GM19467 (cell line): ENCODE measurements around the gene CCNT2.
"Not testable (repeated sequence)": the region's sequence is repeated elsewhere in the genome, so short reads cannot be mapped to it uniquely, and the experiment has no call there.

Source experiments
- ATAC-seq: cut with Tn5 transposase; IDR thresholded peaks from one replicate; pipeline ENCODE4 v1.9.1; 2021; ENCODE audit warnings: mild to moderate bottlenecking, moderate library complexity; ENCODE audit not compliant: unreplicated experiment

CCNT2 gene

DNA sequence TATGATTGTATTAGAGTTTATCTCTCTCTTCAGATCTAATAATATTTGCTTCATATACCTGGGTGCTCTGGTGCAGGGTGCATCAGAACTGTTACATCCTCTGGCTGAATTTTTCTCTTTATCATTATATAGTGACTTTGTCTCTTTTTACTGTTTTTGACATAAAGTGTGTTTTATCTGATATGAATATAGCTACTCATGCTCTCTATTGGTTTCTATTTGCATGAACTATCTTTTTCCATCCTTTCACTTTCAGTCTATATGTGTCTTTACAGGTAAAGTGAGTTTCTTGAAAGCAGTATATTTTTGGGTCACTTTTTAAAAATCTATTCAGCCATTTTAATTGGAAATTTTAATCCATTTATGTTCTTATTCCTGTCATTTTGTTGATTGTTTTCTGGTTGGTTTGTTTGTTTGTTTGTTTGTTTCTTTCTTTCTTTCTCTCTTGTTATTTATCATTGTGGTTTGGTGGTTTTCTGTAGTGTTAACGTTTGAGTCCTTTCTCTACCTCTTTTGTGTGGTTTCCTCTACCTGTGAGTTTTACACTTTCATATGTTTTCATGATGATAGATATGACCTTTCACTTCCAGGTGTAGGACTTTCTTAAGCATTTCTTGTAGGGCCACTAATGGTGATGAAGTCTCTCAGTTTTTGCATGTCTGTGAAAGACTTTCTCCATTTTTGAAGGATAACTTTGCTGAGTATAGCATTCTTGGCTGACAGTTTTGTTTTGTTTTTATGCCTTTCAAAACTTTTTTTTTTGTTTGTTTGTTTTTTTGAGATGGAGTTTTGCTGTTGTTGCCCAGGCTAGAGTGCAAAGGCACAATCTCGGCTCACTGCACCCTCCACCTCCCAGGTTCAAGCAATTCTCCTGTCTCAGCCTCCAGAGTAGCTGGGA is 54.9 kb downstream of the CCNT2 start:
- ATAC-seq = no peak

DNA sequence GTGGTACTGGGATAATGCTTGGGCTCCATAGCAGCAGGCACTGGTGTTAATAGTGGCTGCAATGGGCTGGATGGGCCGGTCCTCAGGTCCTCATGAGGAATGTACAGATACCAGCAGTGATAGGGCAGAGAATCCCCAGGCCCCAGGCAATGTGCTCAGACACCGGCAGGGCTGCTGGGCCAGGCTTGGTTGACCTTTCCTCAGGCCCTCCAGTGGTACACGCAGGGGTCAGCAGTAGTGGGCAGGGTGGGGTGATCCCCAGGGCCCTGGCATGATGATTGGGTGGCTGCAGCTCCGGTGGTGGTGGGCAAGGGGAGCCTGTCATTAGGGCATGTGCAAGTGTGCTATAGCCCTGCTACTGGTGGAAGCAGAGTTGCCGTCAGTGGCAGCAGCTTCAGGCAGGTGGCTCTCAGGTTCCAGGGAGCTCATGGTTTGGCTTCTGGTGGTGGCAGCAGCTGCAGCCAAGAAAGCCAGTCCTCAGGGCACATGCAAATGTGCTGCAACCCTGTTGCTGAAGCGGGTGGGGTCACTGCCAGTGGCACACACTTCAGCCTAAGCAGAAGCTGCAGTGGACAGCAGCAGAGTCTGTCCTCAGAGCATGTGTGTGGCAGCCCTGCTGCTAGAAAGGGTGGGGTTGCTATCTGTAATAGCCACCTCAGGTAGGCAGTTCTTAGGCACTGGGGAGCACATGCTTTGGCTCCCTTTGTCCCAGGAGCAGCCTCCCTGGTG is 56.8 kb downstream of the CCNT2 start:
- no peak for ATAC-seq

DNA sequence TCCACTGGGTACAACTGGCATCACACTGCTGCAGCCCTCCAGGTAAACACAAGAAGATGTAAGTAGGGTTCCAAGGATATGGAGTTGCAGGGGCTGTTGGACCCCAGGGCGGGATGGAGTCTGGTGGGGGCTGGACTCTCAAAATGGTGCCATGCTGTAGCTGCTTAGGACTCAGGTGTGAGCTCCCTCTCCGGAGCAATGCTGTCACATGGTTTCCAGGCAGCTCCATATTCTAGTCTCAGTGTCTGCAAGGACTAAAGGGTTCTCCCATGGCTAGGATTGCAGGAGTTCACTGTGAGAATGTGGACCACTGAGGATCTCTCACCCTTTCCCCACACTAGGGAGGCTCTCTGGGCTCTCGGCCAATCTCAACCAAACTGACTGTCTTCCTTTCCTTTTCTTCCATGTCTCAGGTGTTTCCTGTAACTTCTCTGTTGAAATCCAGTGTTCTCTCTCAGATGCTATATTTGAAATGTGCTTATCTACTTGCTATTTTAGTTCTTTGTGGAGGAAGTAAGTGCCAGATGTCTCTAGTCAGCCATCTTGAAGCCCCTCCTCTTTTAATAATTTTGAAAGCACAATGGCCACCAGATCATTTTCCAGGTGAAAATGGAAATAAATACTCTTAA is 57.6 kb downstream of the CCNT2 start:
- no peak for ATAC-seq

DNA sequence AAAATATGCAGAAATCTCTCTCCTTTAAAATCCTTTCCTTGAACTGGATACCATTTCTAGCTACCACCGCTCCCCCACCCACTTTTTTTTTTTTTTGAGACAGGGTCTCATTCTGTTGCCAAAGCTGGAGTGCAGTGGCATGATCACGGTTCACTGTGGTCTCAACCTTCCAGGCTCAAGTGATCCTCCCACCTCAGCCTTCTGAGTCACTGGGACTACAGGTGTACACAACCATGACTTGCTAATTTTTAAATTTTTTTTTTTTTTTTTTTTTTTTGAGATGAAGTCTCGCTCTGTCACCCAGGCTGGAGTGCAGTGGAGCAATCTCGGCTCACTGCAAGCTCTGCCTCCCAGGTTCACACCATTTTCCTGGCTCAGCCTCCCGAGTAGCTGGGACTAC is 58.5 kb downstream of the CCNT2 start:
- ATAC-seq = not testable (repeated sequence)

DNA sequence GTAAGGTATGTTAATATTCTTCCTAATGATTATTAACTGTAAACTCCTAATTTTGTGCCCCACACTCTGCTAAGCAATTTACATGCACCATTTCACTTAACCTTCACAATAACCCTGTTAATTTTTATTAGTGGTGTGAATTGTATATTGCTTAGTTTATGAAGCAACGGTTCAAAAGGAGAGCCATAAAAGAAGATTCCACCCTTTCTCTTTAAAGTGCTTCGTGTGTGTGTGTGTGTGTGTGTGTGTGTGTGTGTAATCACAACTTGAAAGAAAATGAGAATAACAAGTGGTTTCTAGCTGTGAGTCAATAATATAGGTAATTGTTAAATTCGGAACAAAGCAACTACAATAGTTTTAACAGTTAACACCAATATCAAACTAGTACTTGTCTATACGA is 60.6 kb downstream of the CCNT2 start:
- ATAC-seq = no peak

DNA sequence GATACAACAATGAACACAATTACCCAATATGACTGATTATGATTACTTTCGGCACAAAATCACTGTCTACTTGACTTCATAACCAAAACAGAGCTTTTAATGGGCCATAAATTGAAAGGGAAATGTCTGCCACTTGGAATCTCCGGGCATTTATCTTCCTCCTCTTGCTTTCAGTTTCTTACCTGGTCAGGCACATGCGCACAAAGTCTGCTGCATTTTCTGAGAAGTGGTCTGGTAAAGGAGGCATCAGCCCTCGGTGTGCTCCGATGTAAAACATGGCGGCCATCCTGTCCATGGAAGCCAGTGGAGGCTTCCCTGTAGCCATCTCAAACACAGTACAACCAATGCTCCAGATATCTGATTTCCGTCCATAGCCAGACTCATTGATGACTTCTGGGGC is 62.0 kb downstream of the CCNT2 start:
- ATAC-seq = no peak

DNA sequence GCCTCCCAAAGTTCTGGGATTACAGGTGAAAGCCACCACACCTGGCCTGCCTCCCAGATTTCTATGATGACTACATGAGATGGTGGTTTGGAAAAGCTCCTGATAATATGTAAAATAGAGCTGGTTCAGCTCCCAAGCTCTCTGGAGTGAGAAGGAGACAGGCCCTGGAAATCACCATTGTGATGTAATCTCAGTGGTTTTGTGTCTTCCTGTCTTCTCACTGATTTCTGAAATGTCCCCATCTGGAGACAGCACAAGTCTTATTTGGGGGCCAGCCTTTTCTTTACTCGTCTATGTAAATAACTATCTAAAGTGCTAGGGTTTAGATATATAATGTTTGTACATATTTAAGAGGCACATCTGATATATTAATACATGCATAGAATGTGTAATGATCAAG is 64.0 kb downstream of the CCNT2 start:
- no peak for ATAC-seq

DNA sequence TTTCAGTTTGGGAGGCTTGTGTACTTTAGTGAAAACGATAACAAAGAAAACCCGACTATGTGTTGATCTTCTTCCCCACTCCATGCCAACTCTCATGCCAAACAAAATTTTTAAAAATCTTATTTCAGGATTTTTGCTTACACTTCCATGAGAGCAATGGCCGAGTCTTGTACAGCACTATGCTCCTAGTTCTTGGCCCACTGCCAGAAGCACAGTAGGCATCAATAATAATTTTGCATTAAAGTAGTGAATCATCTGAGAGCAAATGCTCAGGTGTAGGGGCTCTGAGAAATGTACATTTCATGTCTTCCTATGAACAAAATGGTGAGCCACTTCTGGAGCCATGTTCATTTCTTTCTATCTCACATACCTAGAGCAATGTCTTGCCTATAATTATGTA is 66.4 kb downstream of the CCNT2 start:
- no peak for ATAC-seq

DNA sequence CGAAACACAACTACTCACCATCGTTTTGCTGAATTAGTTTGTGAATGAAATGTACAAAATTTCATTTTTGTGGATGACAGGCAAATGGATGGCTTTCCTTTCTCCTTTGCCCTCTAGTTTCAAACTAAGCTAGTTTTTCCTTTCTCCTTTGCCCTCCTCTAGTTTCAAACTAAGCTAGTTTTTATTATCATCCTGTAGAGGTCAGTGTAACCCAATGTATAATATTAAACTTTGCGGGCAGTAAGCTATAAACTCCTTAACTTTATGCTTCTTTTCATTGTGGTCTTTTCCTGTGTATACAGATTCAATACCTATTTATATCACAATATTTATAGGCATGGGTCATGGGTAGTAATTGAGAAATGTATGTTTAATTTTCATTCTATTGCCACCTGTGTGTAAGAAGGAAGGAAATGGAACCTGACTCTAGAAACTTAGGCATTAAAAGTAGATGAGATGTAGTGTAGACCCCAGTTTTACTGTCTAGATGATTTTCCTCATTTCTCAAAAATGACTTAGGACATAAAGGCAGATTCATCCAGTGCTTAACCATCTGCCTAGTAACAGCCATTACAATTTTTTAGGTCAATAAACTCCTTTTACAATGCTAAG is 70.5 kb downstream of the CCNT2 start:
- ATAC-seq = no peak

DNA sequence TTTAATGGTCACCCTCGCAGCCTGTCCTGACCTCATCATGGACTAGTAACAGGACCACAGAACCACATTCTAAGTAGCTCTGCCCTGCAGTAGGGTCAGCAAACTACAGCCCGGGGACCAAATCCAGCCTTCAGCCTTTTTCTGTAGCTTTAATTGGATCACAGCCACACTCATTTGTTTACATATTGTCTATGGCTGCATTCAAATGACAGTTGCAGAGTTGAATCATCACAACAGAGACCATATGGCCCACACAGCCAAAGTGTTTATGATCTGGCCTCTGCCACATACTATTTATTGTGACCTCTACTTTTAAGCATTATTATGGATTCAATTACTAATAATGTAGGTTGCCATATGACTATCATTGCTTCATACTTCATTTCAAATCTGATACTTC is 80.9 kb downstream of the CCNT2 start:
- ATAC-seq = no peak

DNA sequence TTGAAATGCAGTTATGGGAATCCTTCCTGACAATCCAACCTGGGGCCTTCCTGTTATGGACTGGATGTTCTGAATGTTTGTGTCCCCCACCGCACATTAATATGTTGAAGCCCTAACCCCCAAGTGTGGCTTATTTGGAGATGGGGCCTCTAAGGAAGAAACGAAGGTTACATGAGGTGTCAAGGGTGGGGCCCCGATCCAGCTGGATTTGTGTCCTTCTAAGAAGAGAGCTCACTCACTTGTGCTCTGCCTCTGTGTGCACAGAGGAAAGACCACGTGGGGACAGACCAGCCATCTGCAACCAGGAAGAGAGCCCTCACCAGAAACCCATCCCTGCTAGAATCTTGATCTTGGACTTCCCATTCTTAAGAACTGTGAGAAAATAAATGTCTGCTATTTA is 84.2 kb downstream of the CCNT2 start:
- no peak for ATAC-seq

DNA sequence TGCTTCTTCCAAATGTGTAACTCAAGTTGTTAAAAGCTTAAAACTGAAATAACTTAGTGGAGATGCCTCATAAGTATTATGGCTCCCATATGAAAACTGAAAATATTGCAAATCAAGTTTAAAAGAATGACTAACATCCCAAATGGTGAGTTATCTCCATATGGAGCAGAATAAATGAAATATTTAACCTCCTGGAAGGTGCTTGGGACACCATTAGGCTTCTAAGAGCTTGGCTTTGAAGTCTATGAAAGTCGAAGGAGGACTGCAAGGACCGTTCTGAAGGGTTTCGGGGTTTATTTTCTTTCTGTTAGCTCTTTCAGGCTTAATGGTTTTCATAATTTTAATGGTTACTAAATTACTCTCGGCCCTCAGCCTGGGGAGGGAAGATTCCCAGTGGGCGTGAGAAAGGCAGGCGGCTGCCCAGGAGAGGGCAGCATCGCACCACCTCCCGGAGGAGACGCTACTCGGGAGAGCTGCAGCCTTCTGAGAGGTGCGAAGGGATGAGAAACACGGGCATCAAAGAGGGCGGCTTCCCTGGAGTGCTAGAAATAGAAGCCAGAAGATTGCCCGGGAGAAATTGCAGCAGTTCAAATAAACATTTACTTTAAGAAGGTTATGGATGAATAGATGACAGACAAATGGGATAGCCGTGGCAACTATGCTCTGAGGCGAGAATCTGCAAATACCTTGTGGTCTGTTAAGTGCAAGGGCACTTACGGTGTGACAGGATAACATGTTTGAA is 85.6 kb downstream of the CCNT2 start:
- peak; percentile 91 for ATAC-seq

DNA sequence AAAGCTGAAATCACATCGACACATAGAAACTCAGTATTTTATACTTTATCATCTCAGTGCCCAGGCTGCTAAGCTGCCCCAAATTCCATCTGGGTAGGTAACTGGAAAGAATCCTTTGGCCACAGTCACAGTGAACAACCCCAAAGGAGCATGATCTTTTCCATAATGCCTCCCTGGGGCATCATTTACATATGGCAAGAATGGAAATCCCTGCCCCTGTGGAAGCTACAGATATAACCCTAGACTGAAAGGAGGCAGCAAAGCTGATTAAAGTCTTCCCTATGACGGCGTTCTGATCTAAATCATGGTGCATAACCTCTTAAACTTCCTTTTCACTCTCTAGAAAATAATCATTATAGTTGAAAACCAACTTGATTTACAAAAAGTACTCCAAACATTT is 87.1 kb downstream of the CCNT2 start:
- ATAC-seq = no peak
